GM23338 (cell line): Measurements from ENCODE around the gene MAP3K4.

Source experiments
- CREB1 ChIP-seq: fragments of 250-450 bp; sonication (Bioruptor Pico); IDR thresholded peaks from 2 replicates; pipeline ENCODE4 v1.5.0; 2020; ENCODE audit warnings: low read depth, mild to moderate bottlenecking, moderate library complexity
- CTCF ChIP-seq, 2 experiments: fragments of 200-600 bp in 1 of 2; sonication (generic) in 1 of 2; conservative IDR thresholded peaks; 2 replicates each; pipeline versions ENCODE4 v1.5.1 to v1.6.1; 2016 to 2017; ENCODE audit warnings: antibody characterized with exemption in 2 of 2, low read depth in 2 of 2, mild to moderate bottlenecking in 2 of 2, moderate library complexity in 1 of 2
- ETS1 ChIP-seq: IDR thresholded peaks from 2 replicates; pipeline ENCODE4 v1.6.1; 2016; ENCODE audit warnings: antibody characterized with exemption
- EZH2 ChIP-seq: fragments of 200-600 bp; sonication (generic); IDR thresholded peaks from one replicate; pipeline ENCODE4 v1.8.0; 2017; ENCODE audit warnings: antibody characterized with exemption, mild to moderate bottlenecking, low read depth; ENCODE audit not compliant: unreplicated experiment
- EZH2phosphoT487 ChIP-seq: fragments of 200-600 bp; sonication (generic); IDR thresholded peaks from one replicate; pipeline ENCODE4 v1.8.1; 2018; ENCODE audit warnings: antibody characterized with exemption; ENCODE audit not compliant: unreplicated experiment
- JUNB ChIP-seq: IDR thresholded peaks from one replicate; pipeline ENCODE4 v1.6.1; 2016; ENCODE audit warnings: antibody characterized with exemption; ENCODE audit not compliant: unreplicated experiment
- NANOG ChIP-seq: IDR thresholded peaks from 2 replicates; pipeline ENCODE4 v1.6.1; 2016; ENCODE audit warnings: antibody characterized with exemption, borderline replicate concordance
- POLR2AphosphoS5 ChIP-seq: IDR thresholded peaks from 2 replicates; pipeline ENCODE4 v1.6.1; 2016; ENCODE audit warnings: antibody characterized with exemption, low read depth
- REST ChIP-seq: IDR thresholded peaks from one replicate; pipeline ENCODE4 v1.6.1; 2018; ENCODE audit warnings: antibody characterized with exemption; ENCODE audit not compliant: unreplicated experiment
- STAT1 ChIP-seq: IDR thresholded peaks from one replicate; pipeline ENCODE4 v1.6.1; 2016; ENCODE audit warnings: antibody characterized with exemption; ENCODE audit not compliant: unreplicated experiment
- ZNF331 ChIP-seq: fragments of 250-450 bp; sonication (Bioruptor Pico); IDR thresholded peaks from 2 replicates; pipeline ENCODE4 v1.5.0; 2020; ENCODE audit warnings: low read depth, mild to moderate bottlenecking, moderate library complexity
- ZNF462 ChIP-seq: fragments of 250-450 bp; sonication (Bioruptor Pico); IDR thresholded peaks from 2 replicates; pipeline ENCODE4 v1.5.0; 2020; ENCODE audit warnings: mild to moderate bottlenecking, moderate library complexity

- TF ChIP-seq CTCF (conservative IDR thresholded peaks at IDR 0.05; ENCODE audit: low read depth in 2 of 2) (peak; percentile 74), POLR2AphosphoS5 (peak; percentile 13; the same call in 1 of the 2 replicates), EZH2 (no peak), STAT1 (no peak), REST (no peak), EZH2phosphoT487 (no peak), CREB1 (CRISPR knock-in tag) (no peak), ZNF462 (CRISPR knock-in tag) (no peak), ETS1 (no peak), ZNF331 (CRISPR knock-in tag) (no peak), JUNB (no peak), NANOG (no peak)
These were observed 751 bp downstream of the MAP3K4 start for GRCh38 chr6:160992061-160992979.
